Body of pancreas (tissue), 4 donors: ENCODE measurements around the gene CTAG1A. TPM values are rescaled to one million over a fixed set of nuclear protein-coding genes. Genes with fewer than 3 reads are reported as not detected.
A peak's percentile ranks its signal among the peaks of the same experiment; 100 is the strongest.
"Not testable (repeated sequence)": the region's sequence is repeated elsewhere in the genome, so short reads cannot be mapped to it uniquely, and the experiment has no call there.

Experiments used
- ATAC-seq: fragments of 150-250 bp; one replicate; pipeline ENCODE4 v1.9.1; 2016
- DNase-seq, 4 donors: peaks; one replicate each; pipeline ENCODE4 v3.0.0-alpha.2; 2019
- H3K27ac ChIP-seq, 4 donors: fragments of 200-600 bp; sonication (generic); 1 replicate in 3 of 4; 2 replicates in 1 of 4; pipeline versions ENCODE4 v1.5.1 to v1.6.1; 2016 to 2019; ENCODE audit warnings: mild to moderate bottlenecking in 1 of 4, mixed read lengths in 1 of 4, moderate library complexity in 1 of 4
- H3K27me3 ChIP-seq, 2 donors: fragments of 200-600 bp; sonication (generic); one replicate each; pipeline ENCODE4 v1.6.0; 2016; ENCODE audit warnings: mild to moderate bottlenecking in 1 of 2
- H3K36me3 ChIP-seq, 2 donors: fragments of 200-600 bp; sonication (generic); replicated peaks in 1 of 2; 2 replicates each; pipeline ENCODE4 v1.5.1; 2016; ENCODE audit warnings: low read depth in 2 of 2; ENCODE audit not compliant: insufficient read depth in 1 of 2
- H3K4me1 ChIP-seq: fragments of 200-600 bp; sonication (generic); one replicate; pipeline ENCODE4 v1.6.0; 2016
- H3K4me3 ChIP-seq, 2 donors: fragments of 200-600 bp; sonication (generic); 1 replicate in 1 of 2; 2 replicates in 1 of 2; pipeline ENCODE4 v1.5.1; 2016 to 2019
- H3K9me3 ChIP-seq, 3 donors: fragments of 200-600 bp; sonication (generic); 1 replicate in 2 of 3; 2 replicates in 1 of 3; pipeline ENCODE4 v1.5.1; 2016
- CTCF ChIP-seq, 7 experiments: fragments of 450-650 bp in 4 of 7; fragments of 200-600 bp in 3 of 7; sonication (generic) in 3 of 7; IDR thresholded peaks; one replicate each; pipeline ENCODE4 v1.5.1; 2016 to 2019; ENCODE audit warnings: antibody characterized with exemption in 7 of 7
- POLR2A ChIP-seq, 3 donors: fragments of 450-650 bp; IDR thresholded peaks; one replicate each; pipeline ENCODE4 v1.6.1; 2016; ENCODE audit warnings: antibody characterized with exemption in 3 of 3, mild to moderate bottlenecking in 2 of 3
- WGBS, 2 donors: methylation state at CpG; one replicate each; pipeline ENCODE4 v1.1.5; 2017; 5-methylcytosine and 5-hydroxymethylcytosine counted together
- intact Hi-C: fragments of 100-400 bp; cut with DNase I; formaldehyde crosslinking; loops from one replicate; pipeline ENCODE4 v1.15.1; 2023
- total RNA-seq, 2 donors: library from RNA; depleted of rRNA; stranded (reverse); fragments of >200 nt; gene quantifications; one replicate each; pipeline ENCODE4 v1.1.0, GENCODE V29; 2016

CTAG1A gene
- total RNA-seq, 2 donors from 2014 or later = not detected

- Histone ChIP-seq H3K27me3 (no peaks in the 10 kb centered on the region), H3K4me1 (peaks cover 14% of the 10 kb centered on the region), H3K9me3 (no peaks in the 10 kb centered on the region), H3K27ac (peak within 1 kb of the TSS; percentile 64 to 93 (median 80)), H3K36me3 (no peaks in the 10 kb centered on the region), H3K4me3 (peak within 1 kb of the TSS; percentile 41 to 45)
- DNase-seq (peak; percentile 88 to 90 (median 90)), ATAC-seq (peak; percentile 95)
- no peak for TF ChIP-seq CTCF (IDR thresholded peaks at IDR 0.05)
- TF ChIP-seq POLR2A (IDR thresholded peaks at IDR 0.05) = peak; percentile 24 to 63 (median 62)
- intact Hi-C loops = no loop called here
- 0 to 1% methylated on average over 4 to 56 of the region's 69 CpGs for WGBS, 2 donors
Measured at GRCh38 chrX:154547245-154548027, 37.5 kb upstream of the CTAG1A start, which contains the start of gene IKBKG. TSS of gene IKBKG (plus strand) at chrX:154547620. CDS start at chrX:154552003, 4,383 bp downstream.

DNA sequence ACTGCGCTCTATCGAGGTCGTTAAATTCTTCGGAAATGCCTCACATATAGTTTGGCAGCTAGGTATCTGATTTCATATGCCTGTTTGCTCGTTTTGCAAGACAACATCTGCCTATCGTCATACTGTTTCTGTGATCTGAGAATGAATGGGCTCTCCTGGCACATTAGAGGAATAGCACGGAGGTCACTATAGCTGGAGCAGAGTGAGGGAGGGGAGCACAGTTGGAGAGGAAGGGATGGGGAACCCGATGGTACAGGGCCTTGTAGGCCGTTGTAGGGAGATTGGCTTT, 37.0 kb upstream of the CTAG1A start:
- H3K9me3 ChIP-seq = no peaks in the 10 kb centered on the region
- WGBS, 2 donors = 0 to 1% methylated on average over 8 to 9 of the region's 9 CpGs
- peak overlapping the region; percentile 41 to 45 for H3K4me3 ChIP-seq
- DNase-seq (no peak), ATAC-seq (no peak)
- H3K4me1 ChIP-seq = peaks cover 14% of the 10 kb centered on the region
- intact Hi-C loops = no loop called here
- no peak for TF ChIP-seq CTCF (IDR thresholded peaks at IDR 0.05)
- no peak for TF ChIP-seq POLR2A (IDR thresholded peaks at IDR 0.05)
- H3K36me3 ChIP-seq = no peaks in the 10 kb centered on the region
- no peaks in the 10 kb centered on the region for H3K27me3 ChIP-seq
- H3K27ac ChIP-seq = peak overlapping the region; percentile 64 to 93 (median 80)

DNA sequence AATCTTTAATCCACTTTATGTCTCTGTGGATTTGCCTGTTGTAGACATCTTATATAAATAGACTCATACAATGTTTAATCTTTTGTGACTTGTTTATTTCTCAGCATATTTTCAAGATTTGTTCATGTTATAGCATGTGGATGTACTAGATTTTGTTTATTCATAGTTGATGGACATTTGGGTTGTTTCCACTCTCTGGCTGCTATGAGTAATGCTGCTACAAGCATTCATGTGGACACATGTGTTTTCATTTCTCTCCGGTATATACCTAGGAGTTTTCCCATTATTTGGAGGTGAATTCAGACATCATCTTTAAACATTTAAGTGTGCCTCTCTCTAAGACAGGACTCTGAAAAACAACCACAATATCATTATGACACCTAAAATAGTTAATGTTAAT, 35.2 kb upstream of the CTAG1A start:
- Histone ChIP-seq H3K4me1 (peaks cover 14% of the 10 kb centered on the region), H3K9me3 (no peaks in the 10 kb centered on the region), H3K27me3 (no peaks in the 10 kb centered on the region), H3K36me3 (no peaks in the 10 kb centered on the region), H3K27ac (no peak overlapping the region), H3K4me3 (no peak overlapping the region)
- TF ChIP-seq POLR2A (IDR thresholded peaks at IDR 0.05) (no peak), CTCF (IDR thresholded peaks at IDR 0.05) (no peak)
- WGBS, 2 donors = 71 to 92% methylated on average over 1 of the region's 1 CpG
- no peak for ATAC-seq
- intact Hi-C loops = no loop called here
- DNase-seq = no peak

DNA sequence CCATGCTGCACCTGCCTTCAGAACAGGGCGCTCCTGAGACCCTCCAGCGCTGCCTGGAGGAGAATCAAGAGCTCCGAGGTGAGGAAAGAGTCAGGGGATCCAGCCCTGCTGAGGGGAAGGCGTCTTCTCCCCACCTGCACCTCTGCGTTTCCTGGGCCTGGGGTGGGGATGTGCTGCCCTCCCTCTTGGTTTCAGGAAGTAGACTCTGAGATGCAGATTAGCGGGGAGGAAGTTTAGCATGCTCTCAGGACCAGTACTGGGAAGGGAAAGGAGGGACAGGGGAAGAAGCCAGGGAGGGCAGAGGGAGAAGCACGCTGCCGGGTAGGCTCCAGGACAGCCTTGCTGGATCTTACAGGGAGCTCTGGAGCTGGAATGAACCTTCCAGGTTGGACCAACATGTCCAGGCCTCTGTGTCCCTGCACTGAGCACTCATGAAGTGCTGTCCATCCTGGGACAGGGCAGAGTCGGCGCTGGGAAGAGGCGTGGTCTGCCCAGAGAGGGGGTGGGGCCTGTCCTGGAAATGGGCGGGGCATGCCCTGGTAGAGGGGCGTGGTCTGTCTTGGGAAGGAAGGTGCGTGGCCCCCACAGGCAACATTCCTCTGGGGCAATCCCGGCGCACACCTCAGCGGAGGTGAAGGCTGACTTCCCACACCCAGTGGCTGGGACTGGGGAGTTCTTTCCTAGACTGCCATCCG, 32.7 kb upstream of the CTAG1A start:
- H3K36me3 ChIP-seq, H3K4me1 ChIP-seq, H3K27me3 ChIP-seq, H3K9me3 ChIP-seq, H3K4me3 ChIP-seq, H3K27ac ChIP-seq, DNase-seq, intact Hi-C loops, ATAC-seq: not testable (repeated sequence)
- 67 to 87% methylated on average over 1 to 8 of the region's 18 CpGs for WGBS, 2 donors

DNA sequence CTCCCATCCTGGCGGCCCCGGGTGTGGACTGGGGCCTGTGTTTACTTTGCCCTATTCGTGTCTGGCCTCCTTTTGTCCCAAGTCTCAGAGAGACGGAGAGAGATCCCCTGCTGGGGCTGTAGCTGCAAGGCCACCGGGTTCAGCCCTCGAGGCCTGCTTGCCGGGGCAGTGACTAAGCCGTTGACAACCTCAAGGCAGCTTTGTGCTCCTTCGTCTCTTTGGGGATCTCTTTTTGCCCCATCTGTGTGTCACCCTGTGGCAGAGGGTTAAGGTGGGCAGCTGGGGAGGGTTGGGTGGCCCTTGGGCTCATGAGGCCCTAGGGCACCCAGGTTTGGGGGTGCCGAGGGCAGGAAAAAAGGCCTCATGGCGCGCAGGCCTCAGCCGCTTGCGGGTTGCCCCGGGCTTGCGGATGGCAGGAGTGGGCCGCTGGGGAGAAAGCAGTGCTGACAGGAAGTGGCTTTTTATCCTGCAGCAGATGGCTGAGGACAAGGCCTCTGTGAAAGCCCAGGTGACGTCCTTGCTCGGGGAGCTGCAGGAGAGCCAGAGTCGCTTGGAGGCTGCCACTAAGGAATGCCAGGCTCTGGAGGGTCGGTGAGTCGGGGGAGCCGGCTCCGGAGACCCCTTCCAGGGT, 26.8 kb upstream of the CTAG1A start:
- intact Hi-C loops, H3K27ac ChIP-seq, H3K27me3 ChIP-seq, ATAC-seq, H3K36me3 ChIP-seq, H3K4me1 ChIP-seq, DNase-seq, H3K9me3 ChIP-seq, H3K4me3 ChIP-seq: not testable (repeated sequence)
- no CpG with 5 or more reads among the region's 24 CpGs for WGBS, 2 donors

DNA sequence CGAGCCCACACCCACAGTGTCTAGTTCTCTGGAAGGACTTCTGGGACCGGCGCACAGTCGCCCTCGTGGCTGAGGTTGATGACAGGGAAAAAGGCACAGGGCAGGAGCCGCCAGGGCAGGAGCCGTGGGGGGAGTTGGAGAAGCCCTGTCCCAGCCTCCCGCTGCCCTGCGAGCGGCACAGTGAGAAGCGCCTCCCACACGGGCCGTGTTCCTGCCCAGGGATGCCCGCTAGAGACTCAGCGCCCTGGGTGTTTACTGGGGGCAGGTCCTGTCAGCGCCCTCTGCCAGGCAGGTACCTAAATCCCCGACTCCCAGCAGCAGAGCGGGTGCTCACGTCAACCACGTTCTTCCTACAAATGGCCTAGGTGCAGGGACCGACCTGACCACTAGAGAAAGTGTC, 26.0 kb upstream of the CTAG1A start:
- H3K4me3 ChIP-seq, H3K4me1 ChIP-seq, ATAC-seq, H3K27me3 ChIP-seq, H3K9me3 ChIP-seq, H3K27ac ChIP-seq, H3K36me3 ChIP-seq, intact Hi-C loops, DNase-seq: not testable (repeated sequence)
- no CpG with 5 or more reads among the region's 21 CpGs for WGBS, 2 donors

- H3K27ac ChIP-seq, H3K4me1 ChIP-seq, H3K36me3 ChIP-seq, DNase-seq, intact Hi-C loops, H3K9me3 ChIP-seq, H3K27me3 ChIP-seq, H3K4me3 ChIP-seq, ATAC-seq: not testable (repeated sequence)
- WGBS, 2 donors = no CpG with 5 or more reads among the region's 31 CpGs
Measured at GRCh38 chrX:154560326-154560725, 24.6 kb upstream of the CTAG1A start.

DNA sequence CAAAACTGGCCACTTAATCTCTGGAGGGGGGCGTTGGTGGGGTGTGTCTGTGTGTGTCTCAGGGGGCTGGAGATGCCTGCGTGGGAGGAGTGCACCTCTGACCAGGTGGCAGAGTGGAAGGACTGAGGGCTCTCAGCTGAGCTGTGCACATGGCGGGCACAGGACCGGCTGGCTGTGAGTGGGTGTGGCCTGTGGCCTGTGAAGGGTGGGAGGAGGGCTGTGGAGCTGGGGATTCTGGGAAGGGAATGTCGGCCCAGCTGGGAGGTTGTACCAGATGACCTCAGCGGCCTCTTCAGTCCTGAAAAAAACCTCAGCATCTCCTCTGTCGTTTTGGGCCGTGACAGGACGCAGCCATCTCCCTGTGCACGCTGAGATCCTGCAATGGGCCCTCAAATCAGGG, 22.6 kb upstream of the CTAG1A start:
- H3K27me3 ChIP-seq, intact Hi-C loops, H3K36me3 ChIP-seq, H3K9me3 ChIP-seq, H3K4me3 ChIP-seq, H3K27ac ChIP-seq, DNase-seq, ATAC-seq, H3K4me1 ChIP-seq: not testable (repeated sequence)
- no CpG with 5 or more reads among the region's 10 CpGs for WGBS, 2 donors
